HL-60 (cell line): Measurements from ENCODE around the gene C1orf53.
"Not testable (repeated sequence)": the region's sequence is repeated elsewhere in the genome, so short reads cannot be mapped to it uniquely, and the experiment has no call there.

ENCODE experiments used
- CTCF ChIP-seq: IDR thresholded peaks from one replicate; pipeline ENCODE4 v1.5.1; 2011; ENCODE audit warnings: low read length, control low read depth, inconsistent platforms; ENCODE audit not compliant: insufficient read depth
- GABPA ChIP-seq: IDR thresholded peaks from 2 replicates; pipeline ENCODE4 v1.6.1; 2012; ENCODE audit warnings: low read depth
- POLR2AphosphoS5 ChIP-seq: IDR thresholded peaks from 2 replicates; pipeline ENCODE4 v1.6.1; 2012; ENCODE audit warnings: low read depth
- REST ChIP-seq: IDR thresholded peaks from 2 replicates; pipeline ENCODE4 v1.6.1; 2012; ENCODE audit warnings: low read depth; ENCODE audit not compliant: insufficient replicate concordance
- SPI1 ChIP-seq: IDR thresholded peaks from 2 replicates; pipeline ENCODE4 v1.6.1; 2012; ENCODE audit warnings: low read depth, mild to moderate bottlenecking, borderline replicate concordance

- not testable (repeated sequence) for TF ChIP-seq CTCF, POLR2AphosphoS5, REST, GABPA, SPI1
Measured at GRCh38 chr1:197855751-197856150, 46.7 kb upstream of the C1orf53 start.
